ENCODE results near the gene CAMK2D. TPM values are rescaled to one million over a fixed set of nuclear protein-coding genes. Genes with fewer than 3 reads are reported as not detected.

CAMK2D gene
- total RNA-seq, 1 experiment from 2014 or later, result 35.8 TPM

DNA sequence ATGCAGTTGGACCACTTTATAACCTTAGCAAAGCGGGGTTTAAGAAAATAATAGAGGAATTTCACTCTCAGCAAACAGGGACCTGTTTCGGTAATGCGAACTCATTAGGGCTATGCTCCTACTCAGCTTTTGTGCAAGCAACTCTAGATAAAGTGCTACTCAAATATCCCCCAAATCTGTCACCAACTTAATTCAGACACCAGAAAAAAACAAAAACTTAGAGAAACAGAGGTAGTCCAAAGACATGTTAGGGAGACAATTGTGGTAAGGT lies 123.0 kb downstream of the CAMK2D start:
- Histone ChIP-seq H3K9me3 (ENCODE audit: low read depth, low read length, poor library complexity, severe bottlenecking) (no peaks in the 10 kb centered on the region), H3K36me3 (ENCODE audit: insufficient read depth, low read length, poor library complexity, severe bottlenecking) (no peaks in the 10 kb centered on the region), H3K4me1 (ENCODE audit: insufficient read depth, low read length, poor library complexity, severe bottlenecking) (no peaks in the 10 kb centered on the region), H3K4me3 (ENCODE audit: low read depth, low read length, poor library complexity, severe bottlenecking) (no peak overlapping the region), H3K27me3 (replicated peaks; ENCODE audit: insufficient read depth, low read depth, low read length, poor library complexity) (no peaks in the 10 kb centered on the region), H3K27ac (ENCODE audit: low read depth, low read length, poor library complexity, severe bottlenecking) (no peak overlapping the region)
- intact Hi-C loops (cut with micrococcal nuclease; ENCODE audit: unreplicated experiment), result no loop called here
- POLR2A ChIA-PET (ENCODE audit: low non-redundant PET), result no interaction called here
- CTCF ChIA-PET, result no interaction called here
- TF ChIP-seq, protein P1, sequence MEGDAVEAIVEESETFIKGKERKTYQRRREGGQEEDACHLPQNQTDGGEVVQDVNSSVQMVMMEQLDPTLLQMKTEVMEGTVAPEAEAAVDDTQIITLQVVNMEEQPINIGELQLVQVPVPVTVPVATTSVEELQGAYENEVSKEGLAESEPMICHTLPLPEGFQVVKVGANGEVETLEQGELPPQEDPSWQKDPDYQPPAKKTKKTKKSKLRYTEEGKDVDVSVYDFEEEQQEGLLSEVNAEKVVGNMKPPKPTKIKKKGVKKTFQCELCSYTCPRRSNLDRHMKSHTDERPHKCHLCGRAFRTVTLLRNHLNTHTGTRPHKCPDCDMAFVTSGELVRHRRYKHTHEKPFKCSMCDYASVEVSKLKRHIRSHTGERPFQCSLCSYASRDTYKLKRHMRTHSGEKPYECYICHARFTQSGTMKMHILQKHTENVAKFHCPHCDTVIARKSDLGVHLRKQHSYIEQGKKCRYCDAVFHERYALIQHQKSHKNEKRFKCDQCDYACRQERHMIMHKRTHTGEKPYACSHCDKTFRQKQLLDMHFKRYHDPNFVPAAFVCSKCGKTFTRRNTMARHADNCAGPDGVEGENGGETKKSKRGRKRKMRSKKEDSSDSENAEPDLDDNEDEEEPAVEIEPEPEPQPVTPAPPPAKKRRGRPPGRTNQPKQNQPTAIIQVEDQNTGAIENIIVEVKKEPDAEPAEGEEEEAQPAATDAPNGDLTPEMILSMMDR (conservative IDR thresholded peaks at IDR 0.05; ENCODE audit: low read depth, low read length), result no peak
- TF ChIP-seq EZH2 (IDR thresholded peaks at IDR 0.05; ENCODE audit: borderline replicate concordance, low read depth, low read length, poor library complexity, severe bottlenecking), result no peak
- no TSS peak for BruUV-seq (replicated peaks)
- DNase-seq (ENCODE audit: low spot score), result no peak

DNA sequence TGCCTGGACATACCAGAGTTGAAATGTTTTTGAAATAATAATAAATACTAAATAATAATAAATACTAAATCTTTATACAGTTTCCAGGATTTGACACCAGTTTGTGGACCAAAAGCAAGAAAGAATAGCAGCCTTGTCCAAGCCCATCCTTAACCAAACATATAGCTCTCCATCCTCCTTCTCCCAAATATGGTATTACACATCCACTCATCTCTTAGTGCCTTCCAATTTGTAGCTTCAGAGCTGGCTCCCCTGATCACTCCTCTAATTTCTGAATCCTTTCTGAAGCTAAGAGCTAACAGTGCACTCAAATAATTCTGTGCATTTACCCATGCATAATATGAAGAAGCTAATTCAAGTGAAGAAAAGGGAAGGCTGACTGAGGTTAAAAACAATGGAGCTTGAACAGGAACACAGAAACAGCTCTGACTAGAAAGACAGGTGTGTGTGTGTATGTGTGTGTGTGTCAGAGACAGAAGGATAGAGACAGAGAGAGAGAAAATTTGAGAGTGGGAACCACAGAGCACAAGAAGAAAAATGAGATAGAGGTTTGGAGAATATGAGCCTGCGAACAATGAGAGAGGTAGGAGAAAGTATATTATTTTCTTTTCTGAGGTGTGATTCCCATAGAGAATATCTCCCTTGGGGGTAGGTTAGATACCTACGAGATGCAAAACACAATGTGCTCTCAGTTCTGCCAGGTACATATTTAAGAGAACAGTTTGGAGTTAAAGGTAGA lies 123.5 kb downstream of the CAMK2D start:
- no peak for DNase-seq (ENCODE audit: low spot score)
- Histone ChIP-seq H3K4me1 (ENCODE audit: insufficient read depth, low read length, poor library complexity, severe bottlenecking) (no peaks in the 10 kb centered on the region), H3K27ac (ENCODE audit: low read depth, low read length, poor library complexity, severe bottlenecking) (no peak overlapping the region), H3K9me3 (ENCODE audit: low read depth, low read length, poor library complexity, severe bottlenecking) (no peaks in the 10 kb centered on the region), H3K36me3 (ENCODE audit: insufficient read depth, low read length, poor library complexity, severe bottlenecking) (no peaks in the 10 kb centered on the region), H3K4me3 (ENCODE audit: low read depth, low read length, poor library complexity, severe bottlenecking) (no peak overlapping the region), H3K27me3 (replicated peaks; ENCODE audit: insufficient read depth, low read depth, low read length, poor library complexity) (no peaks in the 10 kb centered on the region)
- TF ChIP-seq, protein P1 (conservative IDR thresholded peaks at IDR 0.05; ENCODE audit: low read depth, low read length), result no peak
- no peak for TF ChIP-seq EZH2 (IDR thresholded peaks at IDR 0.05; ENCODE audit: borderline replicate concordance, low read depth, low read length, poor library complexity, severe bottlenecking)
- CTCF ChIA-PET, result no interaction called here
- intact Hi-C loops (cut with micrococcal nuclease; ENCODE audit: unreplicated experiment), result no loop called here
- BruUV-seq (replicated peaks), result no TSS peak
- POLR2A ChIA-PET (ENCODE audit: low non-redundant PET), result no interaction called here

DNA sequence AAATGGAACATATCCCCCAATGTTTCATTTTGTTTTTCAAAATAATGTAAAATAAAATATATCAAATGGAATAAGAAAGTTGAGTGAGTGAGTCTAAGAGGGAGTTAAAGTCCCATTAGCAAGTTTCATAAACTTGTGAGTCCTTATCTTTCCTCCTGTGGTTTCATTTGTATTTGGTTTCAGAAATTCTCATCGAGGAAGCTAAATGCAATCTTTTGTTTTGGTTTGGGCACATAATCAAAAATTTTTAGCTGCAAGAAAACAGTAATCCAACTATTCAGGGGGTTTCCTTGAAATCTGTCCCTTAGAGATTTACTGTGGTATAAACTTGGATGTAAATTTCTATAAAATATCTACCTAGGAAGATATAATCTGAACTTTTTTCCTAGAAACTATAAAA lies 124.2 kb downstream of the CAMK2D start:
- Histone ChIP-seq H3K27ac (ENCODE audit: low read depth, low read length, poor library complexity, severe bottlenecking) (no peak overlapping the region), H3K4me3 (ENCODE audit: low read depth, low read length, poor library complexity, severe bottlenecking) (no peak overlapping the region), H3K36me3 (ENCODE audit: insufficient read depth, low read length, poor library complexity, severe bottlenecking) (no peaks in the 10 kb centered on the region), H3K4me1 (ENCODE audit: insufficient read depth, low read length, poor library complexity, severe bottlenecking) (no peaks in the 10 kb centered on the region), H3K9me3 (ENCODE audit: low read depth, low read length, poor library complexity, severe bottlenecking) (no peaks in the 10 kb centered on the region), H3K27me3 (replicated peaks; ENCODE audit: insufficient read depth, low read depth, low read length, poor library complexity) (no peaks in the 10 kb centered on the region)
- TF ChIP-seq, protein P1 (conservative IDR thresholded peaks at IDR 0.05; ENCODE audit: low read depth, low read length), result no peak
- TF ChIP-seq EZH2 (IDR thresholded peaks at IDR 0.05; ENCODE audit: borderline replicate concordance, low read depth, low read length, poor library complexity, severe bottlenecking), result no peak
- ChIA-PET POLR2A (ENCODE audit: low non-redundant PET) (no interaction called here), CTCF (no interaction called here)
- no peak for DNase-seq (ENCODE audit: low spot score)
- intact Hi-C loops (cut with micrococcal nuclease; ENCODE audit: unreplicated experiment), result no loop called here
- no TSS peak for BruUV-seq (replicated peaks)
